DMS79 treated with DMSO at 0.1 percent for 48 hours (cell line): ENCODE results near the gene THAP9.
A peak's percentile ranks its signal among the peaks of the same experiment; 100 is the strongest.
"Not testable (repeated sequence)": the region's sequence is repeated elsewhere in the genome, so short reads cannot be mapped to it uniquely, and the experiment has no call there.

Source experiments
- DNase-seq: peaks from one replicate; lab custom pipeline; 2025; lab: John Stamatoyannopoulos, UW

THAP9 gene, protein sequence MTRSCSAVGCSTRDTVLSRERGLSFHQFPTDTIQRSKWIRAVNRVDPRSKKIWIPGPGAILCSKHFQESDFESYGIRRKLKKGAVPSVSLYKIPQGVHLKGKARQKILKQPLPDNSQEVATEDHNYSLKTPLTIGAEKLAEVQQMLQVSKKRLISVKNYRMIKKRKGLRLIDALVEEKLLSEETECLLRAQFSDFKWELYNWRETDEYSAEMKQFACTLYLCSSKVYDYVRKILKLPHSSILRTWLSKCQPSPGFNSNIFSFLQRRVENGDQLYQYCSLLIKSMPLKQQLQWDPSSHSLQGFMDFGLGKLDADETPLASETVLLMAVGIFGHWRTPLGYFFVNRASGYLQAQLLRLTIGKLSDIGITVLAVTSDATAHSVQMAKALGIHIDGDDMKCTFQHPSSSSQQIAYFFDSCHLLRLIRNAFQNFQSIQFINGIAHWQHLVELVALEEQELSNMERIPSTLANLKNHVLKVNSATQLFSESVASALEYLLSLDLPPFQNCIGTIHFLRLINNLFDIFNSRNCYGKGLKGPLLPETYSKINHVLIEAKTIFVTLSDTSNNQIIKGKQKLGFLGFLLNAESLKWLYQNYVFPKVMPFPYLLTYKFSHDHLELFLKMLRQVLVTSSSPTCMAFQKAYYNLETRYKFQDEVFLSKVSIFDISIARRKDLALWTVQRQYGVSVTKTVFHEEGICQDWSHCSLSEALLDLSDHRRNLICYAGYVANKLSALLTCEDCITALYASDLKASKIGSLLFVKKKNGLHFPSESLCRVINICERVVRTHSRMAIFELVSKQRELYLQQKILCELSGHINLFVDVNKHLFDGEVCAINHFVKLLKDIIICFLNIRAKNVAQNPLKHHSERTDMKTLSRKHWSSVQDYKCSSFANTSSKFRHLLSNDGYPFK

GRCh38 chr4:82900411-82901182, at the start of gene THAP9:
THAP9 (plus strand) TSS chr4:82900735; CDS start chr4:82900803, 68 bp downstream.
- DNase-seq: peak; percentile 95

GRCh38 chr4:82851318-82851717, 49.2 kb upstream of the THAP9 start:
- no peak for DNase-seq

- no peak for DNase-seq
Measured at GRCh38 chr4:82851885-82852750, 48.4 kb upstream of the THAP9 start.

DNA sequence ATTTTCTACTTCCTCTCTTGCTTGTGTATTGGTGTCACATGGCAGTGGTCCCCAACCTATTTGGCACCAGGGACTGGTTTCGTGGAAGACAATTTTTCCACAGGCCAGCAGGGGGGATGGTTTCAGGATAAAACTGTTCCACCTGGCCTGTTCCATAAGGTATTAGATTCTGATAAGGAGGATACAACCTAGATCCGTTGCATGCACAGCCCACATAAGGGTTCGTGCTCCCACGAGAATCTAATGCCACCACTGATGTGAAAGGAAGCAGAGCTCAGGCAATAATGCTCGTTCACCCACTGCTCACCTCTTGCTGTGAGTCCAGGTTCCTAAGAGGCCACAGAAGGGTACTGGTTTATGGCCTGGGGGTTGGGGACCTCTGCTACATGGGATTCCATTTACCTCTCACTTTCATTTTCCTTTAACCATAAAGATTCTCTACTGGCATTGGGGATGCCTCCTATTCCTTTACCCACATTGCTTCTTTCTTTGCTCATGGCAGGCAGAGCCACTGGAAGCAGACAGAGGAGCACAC, 47.7 kb upstream of the THAP9 start:
- DNase-seq: no peak

DNA sequence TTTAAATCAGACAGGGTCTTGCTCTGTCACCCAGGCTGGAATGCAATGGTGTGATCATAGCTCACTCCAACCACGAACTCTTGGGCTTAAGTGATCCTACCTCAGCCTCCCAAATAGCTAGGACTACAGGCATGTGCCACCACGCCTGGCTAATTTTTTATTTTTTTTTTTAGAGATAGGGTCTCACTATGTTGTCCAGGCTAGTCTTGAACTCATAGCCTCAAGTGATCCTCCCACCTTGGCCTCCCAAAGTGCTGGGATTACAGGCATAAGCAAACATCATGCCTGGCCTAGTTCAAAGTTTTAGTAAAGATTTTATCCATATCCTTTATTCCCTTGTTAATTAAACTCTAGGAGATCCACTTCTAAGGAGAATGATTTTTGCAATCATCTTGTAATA, 40.0 kb upstream of the THAP9 start:
- DNase-seq: not testable (repeated sequence)

- DNase-seq: no peak
Measured at GRCh38 chr4:82861529-82861928, 39.0 kb upstream of the THAP9 start.

DNA sequence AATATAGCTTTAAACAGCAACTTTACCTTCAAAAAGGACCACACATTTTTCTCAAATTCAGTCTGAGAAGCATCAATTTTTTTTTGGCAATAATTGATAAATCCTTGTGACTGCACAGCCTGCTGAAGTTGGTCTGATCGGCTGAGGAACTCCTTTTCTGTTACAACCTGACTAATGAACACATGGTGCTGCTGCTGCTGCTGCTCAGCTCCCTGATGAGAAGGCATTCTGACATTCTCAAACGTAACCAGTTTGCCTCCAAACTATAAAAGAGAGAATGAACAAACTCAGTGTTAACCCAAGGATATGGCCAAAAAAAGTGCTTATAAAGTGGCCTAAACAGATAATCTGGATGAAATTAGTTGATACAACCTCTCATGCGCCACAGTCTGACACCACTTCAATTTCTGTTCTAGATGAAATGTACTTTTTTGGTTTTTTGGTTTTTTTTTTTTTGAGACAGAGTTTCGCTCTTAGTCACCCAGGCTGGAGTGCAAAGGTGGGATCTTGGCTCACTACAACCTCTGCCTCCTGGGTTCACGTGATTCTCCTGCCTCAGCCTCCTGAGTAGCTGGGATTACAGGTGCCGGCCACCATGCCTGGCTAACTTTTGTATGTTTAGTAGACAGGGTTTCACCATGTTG, 36.1 kb upstream of the THAP9 start:
- DNase-seq: no peak

- DNase-seq: no peak
Measured at GRCh38 chr4:82865592-82865991, 34.9 kb upstream of the THAP9 start.

GRCh38 chr4:82866033-82866432, 34.5 kb upstream of the THAP9 start:
- not testable (repeated sequence) for DNase-seq

- no peak for DNase-seq
Measured at GRCh38 chr4:82866706-82867385, 33.7 kb upstream of the THAP9 start.

DNA sequence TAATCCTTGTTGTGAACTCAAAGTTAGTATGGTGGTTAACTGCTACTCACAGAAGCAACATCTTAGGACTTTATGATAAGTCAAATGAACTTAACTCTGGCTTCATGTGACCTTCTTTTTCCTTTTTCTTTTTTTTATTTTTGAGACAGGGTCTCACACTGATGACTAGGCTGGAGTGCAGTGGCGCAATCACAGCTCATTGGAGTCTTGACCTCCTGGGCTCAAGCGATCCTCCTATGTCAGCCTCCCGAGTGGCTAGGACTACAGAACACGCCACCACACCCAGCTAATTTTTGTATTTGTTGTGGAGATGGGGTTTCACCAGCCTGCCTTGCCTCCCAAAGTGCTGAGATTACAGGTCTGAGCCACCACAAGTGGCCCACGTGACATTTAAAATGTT, 32.0 kb upstream of the THAP9 start:
- no peak for DNase-seq

GRCh38 chr4:82885410-82885809, 15.1 kb upstream of the THAP9 start:
- DNase-seq: no peak

DNA sequence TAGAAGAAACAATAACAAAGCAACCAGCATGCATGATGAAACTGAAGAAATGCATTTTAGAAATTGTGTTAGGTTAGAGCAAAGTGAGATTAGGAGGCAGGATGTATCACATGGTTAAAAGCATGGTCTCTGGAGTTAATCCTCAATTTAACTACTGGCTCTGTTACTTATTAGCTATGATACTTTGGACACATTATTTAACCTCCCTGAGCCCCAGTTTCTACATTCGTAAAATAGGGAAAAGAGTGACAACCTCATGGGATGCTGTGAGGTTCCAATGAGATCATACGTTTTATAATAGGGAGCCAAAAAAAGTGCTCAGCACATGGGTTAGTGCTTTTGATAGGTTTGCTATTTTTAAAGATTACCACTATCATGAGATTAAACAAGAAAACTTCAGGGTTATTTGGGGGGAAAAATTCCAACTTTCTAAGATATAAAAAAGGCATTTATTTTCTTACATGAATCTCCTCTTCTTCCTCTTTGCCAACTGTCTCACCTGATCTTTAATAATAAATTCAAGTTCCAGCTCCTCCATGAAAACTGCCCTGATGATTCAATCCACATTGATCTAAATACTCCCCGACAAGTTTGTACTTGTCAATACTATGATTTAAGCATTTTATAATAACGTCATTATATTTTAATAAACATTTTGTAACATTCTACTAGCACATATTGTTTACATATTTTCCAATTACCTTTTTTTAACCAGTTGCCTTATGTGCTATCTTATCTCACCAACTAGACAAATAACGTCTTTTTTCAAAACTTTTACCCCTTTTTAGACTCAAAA, 14.2 kb upstream of the THAP9 start:
- DNase-seq: no peak

GRCh38 chr4:82889287-82889686, 11.2 kb upstream of the THAP9 start:
- no peak for DNase-seq

- no peak for DNase-seq
Measured at GRCh38 chr4:82890528-82890900, 10.0 kb upstream of the THAP9 start.

DNA sequence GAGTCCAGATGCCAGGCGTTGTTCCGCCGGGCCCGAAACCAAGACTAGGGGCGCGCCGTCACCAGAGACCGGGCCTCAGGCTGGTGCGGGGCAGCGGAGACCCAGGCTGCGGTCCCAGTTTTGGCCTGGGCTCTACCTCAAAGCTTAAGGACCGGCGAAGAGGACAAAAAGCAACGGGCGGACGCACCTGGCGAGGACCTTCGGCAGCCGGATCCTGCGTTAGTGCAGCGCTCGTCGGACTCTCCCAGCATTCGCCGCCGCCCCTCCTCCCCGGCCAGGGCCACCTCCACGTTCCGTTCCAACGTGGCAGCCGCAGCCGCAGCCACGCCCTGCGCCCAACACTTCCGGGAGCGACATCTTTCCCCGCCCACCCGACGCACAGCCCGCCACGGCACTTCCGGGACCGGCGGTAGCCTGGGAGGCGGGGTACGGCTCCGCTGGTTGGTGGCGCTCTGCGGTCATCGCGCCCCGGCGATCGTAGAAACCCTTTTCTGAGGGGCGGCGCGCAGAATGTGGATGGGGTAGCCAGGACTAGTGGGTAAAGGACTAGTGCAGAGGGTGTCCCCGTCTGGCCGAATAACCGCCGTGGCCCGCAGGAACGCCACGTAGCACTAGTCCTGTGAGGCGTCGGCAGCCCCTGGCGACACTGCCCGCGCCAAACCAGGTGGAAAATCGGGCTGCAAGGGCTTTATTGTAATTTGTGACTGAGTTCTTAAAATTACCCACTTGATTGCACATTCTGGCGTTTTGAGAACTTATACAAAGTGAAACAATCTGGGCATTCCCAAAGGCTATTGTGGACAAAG, 9.4 kb upstream of the THAP9 start, which contains the start of gene SEC31A:
SEC31A (minus strand) TSS at position 253 of the 806 bp plus-strand sequence. CDS start 9,217 bp downstream, outside the sequence.
- peak; percentile 94 for DNase-seq

DNA sequence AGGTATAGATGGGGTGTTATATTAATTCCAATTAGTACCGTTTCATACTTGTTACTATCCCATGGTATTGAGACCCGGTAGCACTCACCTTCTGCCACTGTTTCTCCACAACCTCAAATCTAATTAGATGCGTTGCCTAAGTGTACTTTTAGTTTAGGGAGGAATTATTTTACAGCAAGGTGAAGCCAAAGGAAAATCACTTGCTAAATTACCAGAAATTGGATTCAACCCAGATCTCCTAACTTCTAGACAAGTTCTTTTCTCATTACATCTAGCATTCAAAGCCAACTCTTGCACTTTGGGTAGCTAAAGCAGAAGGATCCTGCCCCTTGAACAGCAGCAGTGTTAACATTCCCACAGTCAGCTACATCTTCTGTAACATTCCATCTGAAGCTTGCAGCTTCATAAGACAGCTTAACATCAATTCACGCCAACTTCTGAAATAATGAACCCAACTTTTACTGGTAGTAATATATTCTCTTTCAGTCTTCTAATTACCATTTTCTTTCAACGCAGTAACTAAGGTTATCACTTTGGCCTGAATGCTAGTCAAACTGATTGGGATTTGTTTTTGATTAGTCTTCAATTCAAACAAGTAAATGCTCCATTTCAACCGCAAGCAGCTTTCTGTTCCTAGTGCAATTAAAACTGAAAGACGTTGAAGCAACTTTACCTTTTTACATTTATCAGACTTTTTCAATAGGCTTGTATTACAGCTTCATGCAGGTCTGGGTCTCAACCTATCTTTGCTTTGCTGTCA, 8.6 kb upstream of the THAP9 start:
- peak; percentile 41 for DNase-seq
